Activated naive CD4-positive, alpha-beta T cell treated with anti-CD3 and anti-CD28 coated beads, Interleukin-2, amount 50 U/mL, for 16 hours (primary cell): ENCODE results near the gene GALNT13.

ENCODE experiments used
- DNase-seq: peaks from one replicate; pipeline ENCODE4 v3.0.0-alpha.2; 2020

The GALNT13 gene

DNA sequence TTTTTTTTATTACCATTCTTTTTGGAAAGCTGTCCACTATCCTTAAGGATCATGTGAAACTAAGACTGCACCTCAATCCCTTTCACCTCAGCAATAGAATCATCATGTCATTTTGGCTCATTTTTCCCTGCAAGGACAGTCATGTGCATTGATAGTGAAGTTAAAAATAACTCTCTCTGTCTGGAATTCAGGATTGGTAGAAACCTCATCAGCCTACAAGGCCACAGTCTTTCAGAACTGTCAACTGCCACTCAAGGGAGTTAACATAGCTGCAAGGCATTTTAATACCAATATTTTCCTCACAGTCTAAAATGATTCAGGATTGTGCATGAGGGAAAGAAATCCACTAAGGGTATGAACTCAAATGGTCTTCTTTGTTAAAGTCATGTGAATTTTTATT is 625.3 kb downstream of the GALNT13 start:
- DNase-seq = no peak
